ENCODE measurements around the gene CCN6. TPM values are rescaled to one million over a fixed set of nuclear protein-coding genes. Genes with fewer than 3 reads are reported as not detected.
A peak's percentile ranks its signal among the peaks of the same experiment; 100 is the strongest.

Gene CCN6
- not detected for total RNA-seq

DNA sequence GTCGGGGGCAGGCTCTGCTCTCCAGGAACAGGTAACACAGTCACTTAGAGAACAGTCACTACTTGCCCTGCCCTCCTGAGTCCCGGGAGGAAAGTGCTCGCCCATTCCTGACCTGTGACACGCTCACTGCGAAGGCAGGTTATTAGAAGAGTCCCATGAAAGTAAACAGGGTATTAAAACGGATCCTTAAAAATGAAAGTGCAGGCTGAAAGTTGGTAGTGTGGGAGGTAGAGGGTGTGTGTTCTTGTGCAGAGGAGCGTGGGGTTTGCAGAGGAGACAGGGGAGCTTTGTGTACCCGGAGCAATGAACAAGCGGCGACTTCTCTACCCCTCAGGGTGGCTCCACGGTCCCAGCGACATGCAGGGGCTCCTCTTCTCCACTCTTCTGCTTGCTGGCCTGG, at the start of gene CCN6:
CCN6 (plus strand) TSS at position 104 of the 400 bp plus-strand sequence; CDS start at position 358, 254 bp downstream.
- 80 to 95% methylated on average over 1 to 7 of the region's 12 CpGs for WGBS, 2 donors (ENCODE audit: low coverage in 1 of 2)
- Histone ChIP-seq H3K27ac (peak within 1 kb of the TSS in 1 of 4 donors; percentile 43), H3K4me1 (peaks cover 0 to 15% (median 0%) of the 10 kb centered on the region in 3 donors), H3K9me3 (peaks cover 0 to 10% (median 0%) of the 10 kb centered on the region in 3 donors), H3K4me3 (no peak within 1 kb of the TSS), H3K27me3 (no peaks in the 10 kb centered on the region), H3K36me3 (no peaks in the 10 kb centered on the region)
- TF ChIP-seq POLR2A (IDR thresholded peaks at IDR 0.05) (no peak), EP300 (IDR thresholded peaks at IDR 0.05) (no peak), CTCF (IDR thresholded peaks at IDR 0.05) (no peak), POLR2AphosphoS5 (IDR thresholded peaks at IDR 0.05) (no peak)
- ATAC-seq: no peak

DNA sequence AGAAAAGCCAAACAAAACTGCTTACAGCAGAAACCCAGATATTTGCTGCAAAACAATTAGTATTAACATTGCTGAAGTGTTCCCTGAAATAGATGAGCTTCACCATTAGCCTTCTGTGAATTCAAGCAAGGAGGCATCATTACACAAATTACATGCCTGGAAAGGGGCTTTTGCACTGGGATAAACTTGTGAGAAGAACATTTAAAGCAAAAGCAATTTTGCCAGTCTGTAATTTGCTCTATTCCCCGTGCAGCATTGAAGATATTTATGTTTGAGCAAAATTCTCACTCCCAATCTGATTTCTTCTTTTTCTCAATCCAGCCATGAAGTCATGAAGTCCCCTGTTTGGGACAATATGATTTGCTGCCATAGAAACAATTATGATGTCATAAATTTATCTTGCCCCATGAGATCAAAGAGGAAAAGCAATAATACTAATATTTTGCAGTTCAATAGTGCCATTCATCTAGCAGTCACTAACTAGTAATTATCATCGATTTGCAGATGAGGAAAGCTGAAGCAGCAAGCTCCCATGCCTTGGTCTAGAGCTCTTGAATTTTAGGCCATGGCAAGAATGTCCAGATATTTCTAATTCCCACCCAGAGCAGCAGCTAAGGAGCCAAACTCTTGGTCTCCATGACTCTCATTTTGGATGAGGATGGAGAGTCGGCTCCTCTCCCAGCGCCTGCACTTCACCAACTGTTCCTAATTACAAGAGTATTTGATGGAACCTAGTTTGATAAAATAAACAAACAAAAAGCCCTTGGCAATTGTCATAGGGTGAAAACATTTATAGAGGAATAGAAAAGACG, 49.5 kb upstream of the CCN6 start:
- H3K27ac ChIP-seq: peak overlapping the region in 1 of 4 donors; percentile 6

GRCh38 chr6:112005013-112005371, 48.9 kb upstream of the CCN6 start:
- WGBS, 2 donors (ENCODE audit: low coverage in 1 of 2): 11 to 29% methylated on average over 1 of the region's 1 CpG
- H3K9me3 ChIP-seq: no peaks in the 10 kb centered on the region
- no peaks in the 10 kb centered on the region for H3K36me3 ChIP-seq
- H3K27ac ChIP-seq: peak overlapping the region in 2 of 4 donors; percentile 6 to 19
- H3K4me1 ChIP-seq: peaks cover 0 to 20% (median 7%) of the 10 kb centered on the region in 3 donors
- H3K27me3 ChIP-seq: no peaks in the 10 kb centered on the region
- ATAC-seq: peak; percentile 42
- no peak overlapping the region for H3K4me3 ChIP-seq
- TF ChIP-seq POLR2A (IDR thresholded peaks at IDR 0.05) (no peak), CTCF (IDR thresholded peaks at IDR 0.05) (no peak), POLR2AphosphoS5 (IDR thresholded peaks at IDR 0.05) (no peak), EP300 (IDR thresholded peaks at IDR 0.05) (no peak)

More for the DNA sequence above, 49.5 kb upstream of the CCN6 start:
- ATAC-seq: peak; percentile 45
- TF ChIP-seq POLR2AphosphoS5 (IDR thresholded peaks at IDR 0.05): no peak
- no peak for TF ChIP-seq EP300 (IDR thresholded peaks at IDR 0.05)
- TF ChIP-seq POLR2A (IDR thresholded peaks at IDR 0.05): no peak
- TF ChIP-seq CTCF (IDR thresholded peaks at IDR 0.05): no peak
- Histone ChIP-seq H3K36me3 (no peaks in the 10 kb centered on the region), H3K27me3 (no peaks in the 10 kb centered on the region), H3K9me3 (no peaks in the 10 kb centered on the region), H3K4me3 (no peak overlapping the region), H3K4me1 (peaks cover 0 to 20% (median 7%) of the 10 kb centered on the region in 3 donors)
- 49 to 50% methylated on average over 4 to 5 of the region's 5 CpGs for WGBS, 2 donors (ENCODE audit: low coverage in 1 of 2)

DNA sequence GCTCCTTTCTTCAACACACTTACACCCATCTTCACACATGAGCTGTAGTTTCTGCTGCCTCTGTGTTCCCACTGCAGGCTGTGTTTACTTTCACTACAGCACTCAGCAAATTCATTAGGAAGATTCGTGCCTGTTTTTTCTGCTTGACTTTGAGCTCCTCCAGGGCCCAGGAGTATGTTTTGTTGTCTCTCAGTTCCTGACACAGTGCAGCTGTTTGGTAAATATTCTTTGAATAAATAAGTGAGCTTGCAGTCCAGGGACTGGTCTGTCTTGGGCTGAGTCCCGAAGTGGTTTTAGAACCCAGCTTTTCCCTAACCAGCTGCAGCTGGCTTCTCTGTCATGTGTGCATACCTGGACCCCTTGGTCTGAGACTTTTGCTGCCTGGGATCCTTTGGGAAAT, 46.6 kb upstream of the CCN6 start:
- peak; percentile 50 for ATAC-seq
- H3K27ac ChIP-seq: peak overlapping the region in 3 of 4 donors; percentile 41 to 54 (median 51)
- no peak for TF ChIP-seq POLR2AphosphoS5 (IDR thresholded peaks at IDR 0.05)
- no peak for TF ChIP-seq POLR2A (IDR thresholded peaks at IDR 0.05)
- TF ChIP-seq CTCF (IDR thresholded peaks at IDR 0.05): no peak
- no peak for TF ChIP-seq EP300 (IDR thresholded peaks at IDR 0.05)

DNA sequence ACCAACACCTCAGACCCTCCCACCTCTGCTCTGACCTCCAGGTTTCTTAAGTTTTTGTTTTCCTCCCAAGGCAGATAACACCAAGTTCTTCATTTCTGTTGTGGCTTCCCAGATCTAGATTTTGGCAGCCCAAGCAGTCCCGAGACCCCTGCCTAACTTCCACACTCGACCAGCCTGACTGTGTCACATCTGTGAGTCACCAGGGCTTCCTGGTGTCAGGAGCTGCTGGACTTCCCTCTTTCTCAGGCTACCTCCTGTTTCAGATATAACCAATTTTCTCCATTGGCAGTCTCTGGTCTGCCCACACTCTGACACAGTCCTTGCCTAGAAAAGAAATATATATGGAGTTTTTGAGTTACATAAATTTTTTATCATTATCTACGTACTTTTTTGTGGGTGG, 46.1 kb upstream of the CCN6 start:
- H3K27ac ChIP-seq: peak overlapping the region in 3 of 4 donors; percentile 41 to 54 (median 51)
- 20 to 71% methylated on average over 1 to 3 of the region's 3 CpGs for WGBS, 2 donors (ENCODE audit: low coverage in 1 of 2)
- H3K36me3 ChIP-seq: no peaks in the 10 kb centered on the region
- H3K4me1 ChIP-seq: peaks cover 0 to 20% (median 7%) of the 10 kb centered on the region in 3 donors
- H3K9me3 ChIP-seq: no peaks in the 10 kb centered on the region
- peak; percentile 63 for ATAC-seq
- no peak overlapping the region for H3K4me3 ChIP-seq
- TF ChIP-seq POLR2A (IDR thresholded peaks at IDR 0.05) (no peak), POLR2AphosphoS5 (IDR thresholded peaks at IDR 0.05) (no peak)
- no peaks in the 10 kb centered on the region for H3K27me3 ChIP-seq

More for the DNA sequence above, 46.6 kb upstream of the CCN6 start:
- H3K4me1 ChIP-seq: peaks cover 0 to 20% (median 7%) of the 10 kb centered on the region in 3 donors
- no peaks in the 10 kb centered on the region for H3K9me3 ChIP-seq
- 13 to 14% methylated on average over 1 to 2 of the region's 2 CpGs for WGBS, 2 donors (ENCODE audit: low coverage in 1 of 2)
- no peaks in the 10 kb centered on the region for H3K27me3 ChIP-seq
- H3K36me3 ChIP-seq: no peaks in the 10 kb centered on the region
- no peak overlapping the region for H3K4me3 ChIP-seq
